GM12878 (cell line): ENCODE data around the gene GDAP2. TPM values are rescaled to one million over a fixed set of nuclear protein-coding genes. Genes with fewer than 3 reads are reported as not detected.

Experiments used
- ATAC-seq: fragments of 200-7000 bp; cut with Tn5 transposase; 3 replicates; pipeline ENCODE4 v1.9.1; 2020; ENCODE audit warnings: mild to moderate bottlenecking, moderate library complexity
- BruUV-seq: library from RNA; stranded (reverse); fragments of 400-500 nt; replicated peaks from 2 replicates; lab custom pipeline; 2021; lab: Mats Ljungman, UMichigan
- CTCF ChIA-PET: fragments of 300-600 bp; sonication (Branson Sonifier 250); formaldehyde crosslinking; extraction: SDS; loops from one replicate; lab custom pipeline; 2021; ENCODE audit warnings: inconsistent platforms; lab: Yijun Ruan, JAX
- POLR2A ChIA-PET: fragments of 350-600 bp; formaldehyde crosslinking; extraction: SDS; loops from one replicate; lab custom pipeline; 2021; ENCODE audit warnings: inconsistent platforms; lab: Charles Lee
- RAD21 ChIA-PET: fragments of 300-600 bp; sonication (Branson Sonifier 250); formaldehyde crosslinking; loops from one replicate; lab custom pipeline; 2023; ENCODE audit warnings: antibody characterized with exemption; ENCODE audit not compliant: unreplicated experiment; lab: Charles Lee
- SMC1A ChIA-PET: fragments of 300-600 bp; sonication (Branson Sonifier 250); formaldehyde crosslinking; loops from one replicate; lab custom pipeline; 2023; ENCODE audit not compliant: unreplicated experiment, uncharacterized antibody; lab: Charles Lee
- DNase-seq: peaks from one replicate; pipeline ENCODE4 v3.0.0-alpha.2; 2011; ENCODE audit warnings: low read depth, low spot score
- FAIRE-seq: peaks from 3 replicates; lab custom pipeline; 2011; peaks lifted over from hg19 to GRCh38; lab: Jason Lieb, UNC
- H2AFZ ChIP-seq: 2 replicates; pipeline ENCODE4 v1.6.0; 2011; ENCODE audit warnings: low read depth, low read length, control low read depth; ENCODE audit not compliant: control insufficient read depth
- H3K27ac ChIP-seq: 2 replicates; pipeline ENCODE4 v1.5.1; 2011; ENCODE audit warnings: control low read depth; ENCODE audit not compliant: control insufficient read depth, insufficient read depth
- H3K27me3 ChIP-seq, 2 experiments: replicated peaks in 1 of 2; 2 replicates each; pipeline versions ENCODE4 v1.6.0 to v1.6.1; 2011; ENCODE audit warnings: low read length in 1 of 2; ENCODE audit not compliant: control insufficient read depth in 2 of 2, insufficient read depth in 2 of 2
- H3K36me3 ChIP-seq, 2 experiments: 2 replicates each; pipeline ENCODE4 v1.5.1; 2011; ENCODE audit warnings: low read length in 1 of 2; ENCODE audit not compliant: control insufficient read depth in 2 of 2, insufficient read depth in 2 of 2
- H3K4me1 ChIP-seq: 2 replicates; pipeline ENCODE4 v1.6.1; 2011; ENCODE audit warnings: mild to moderate bottlenecking, low read length, moderate library complexity, mixed read lengths; ENCODE audit not compliant: control insufficient read depth, insufficient read depth
- H3K4me2 ChIP-seq: 2 replicates; pipeline ENCODE4 v1.6.0; 2011; ENCODE audit warnings: control low read depth; ENCODE audit not compliant: control insufficient read depth, insufficient read depth
- H3K4me3 ChIP-seq: fragments of 200-600 bp; sonication (generic); 2 replicates; pipeline ENCODE4 v1.5.1; 2016
- H3K79me2 ChIP-seq: 2 replicates; pipeline ENCODE4 v1.6.0; 2011; ENCODE audit warnings: low read length; ENCODE audit not compliant: control insufficient read depth, insufficient read depth
- H3K9ac ChIP-seq: 2 replicates; pipeline ENCODE4 v1.8.0; 2011; ENCODE audit warnings: low read length, control low read depth, mixed read lengths; ENCODE audit not compliant: control insufficient read depth, insufficient read depth
- H3K9me3 ChIP-seq: replicated peaks from 3 replicates; pipeline ENCODE4 v1.5.1; 2011; ENCODE audit warnings: mild to moderate bottlenecking, low read length; ENCODE audit not compliant: control insufficient read depth, insufficient read depth
- H4K20me1 ChIP-seq: 2 replicates; pipeline ENCODE4 v1.6.0; 2011; ENCODE audit not compliant: control insufficient read depth, insufficient read depth
- CREM ChIP-seq: IDR thresholded peaks from 2 replicates; pipeline ENCODE4 v1.6.1; 2014; ENCODE audit warnings: antibody characterized with exemption, low read depth
- CTCF ChIP-seq, 3 experiments: IDR thresholded peaks in 2 of 3; conservative IDR thresholded peaks in 1 of 3; 2 replicates each; pipeline ENCODE4 v1.5.1; 2011; ENCODE audit warnings: low read depth in 3 of 3, low read length in 3 of 3, mild to moderate bottlenecking in 3 of 3, control low read depth in 2 of 3, moderate library complexity in 2 of 3, inconsistent platforms in 1 of 3, mixed read lengths in 1 of 3; ENCODE audit not compliant: control insufficient read depth in 2 of 3, insufficient read depth in 1 of 3; ENCODE audit errors: extremely low read depth in 1 of 3
- EP300 ChIP-seq, 2 experiments: fragments of 150-350 bp in 1 of 2; IDR thresholded peaks; 2 replicates each; pipeline ENCODE4 v1.6.1; 2011 to 2012; ENCODE audit warnings: low read depth in 2 of 2, low read length in 2 of 2, borderline replicate concordance in 1 of 2, improper control_type of control experiment in 1 of 2, inconsistent platforms in 1 of 2; ENCODE audit not compliant: control insufficient read depth in 1 of 2
- HSF1 ChIP-seq: fragments of 150-350 bp; IDR thresholded peaks from 2 replicates; pipeline ENCODE4 v1.6.1; 2014; ENCODE audit warnings: mild to moderate bottlenecking, low read depth, low read length
- JUNB ChIP-seq: IDR thresholded peaks from 2 replicates; pipeline ENCODE4 v1.6.1; 2016; ENCODE audit warnings: antibody characterized with exemption, mild to moderate bottlenecking
- NFIC ChIP-seq: IDR thresholded peaks from 2 replicates; pipeline ENCODE4 v1.6.1; 2012; ENCODE audit warnings: low read depth, mild to moderate bottlenecking, inconsistent platforms, low read length, moderate library complexity
- POLR2AphosphoS5 ChIP-seq: IDR thresholded peaks from 2 replicates; pipeline ENCODE4 v1.6.1; 2011; ENCODE audit warnings: mild to moderate bottlenecking, low read length, inconsistent platforms
- RAD51 ChIP-seq: fragments of 450-650 bp; IDR thresholded peaks from 2 replicates; pipeline ENCODE4 v1.6.1; 2016; ENCODE audit warnings: moderate library complexity, mild to moderate bottlenecking, inconsistent platforms
- SMAD5 ChIP-seq: IDR thresholded peaks from 2 replicates; pipeline ENCODE4 v1.6.1; 2016; ENCODE audit warnings: antibody characterized with exemption, low read depth
- WGBS: methylation state at CpG from one replicate; pipeline ENCODE4 v1.1.6; 2016; ENCODE audit warnings: low lambda C conversion rate; ENCODE audit not compliant: insufficient replicate concordance, insufficient coverage; ENCODE audit errors: missing lambda C conversion rate; 5-methylcytosine and 5-hydroxymethylcytosine counted together
- in situ Hi-C: fragments of 300-500 bp; cut with MboI; formaldehyde crosslinking; loops from 9 replicates; pipeline ENCODE4 v1.14.3; 2018; ENCODE audit warnings: mixed read lengths
- intact Hi-C: fragments of 100-400 bp; cut with micrococcal nuclease; formaldehyde crosslinking; loops from one replicate; pipeline ENCODE4 v1.14.2; 2022; ENCODE audit not compliant: unreplicated experiment
- polyA plus RNA-seq, 11 experiments: library from polyadenylated mRNA; depleted of rRNA in 4 of 11; unstranded in 6 of 11; stranded (reverse) in 5 of 11; fragments of >200 nt; fragmentation: Nextera tagmentation in 4 of 11; fragmentation: Illumina TruSeq in 1 of 11; extraction: Ambion mirVana in 4 of 11; extraction: Trizol in 1 of 11; gene quantifications; 1 replicate in 1 of 11; 2 replicates in 10 of 11; pipeline versions ENCODE4 v1.2.1 to v1.2.3, GENCODE V29; 2011 to 2016; ENCODE audit warnings: inconsistent platforms in 2 of 11, missing spikeins in 2 of 11, low read depth in 1 of 11
- total RNA-seq, 4 experiments: library from RNA; depleted of rRNA in 3 of 4; stranded (reverse); fragments of >200 nt in 3 of 4; fragmentation: Illumina TruSeq in 1 of 4; extraction: Trizol in 1 of 4; gene quantifications; 2 replicates each; pipeline versions ENCODE4 v1.2.1 to v1.2.3, GENCODE V29; 2013 to 2021
- TF ChIP-seq, protein P1 (sequence below): IDR thresholded peaks from 2 replicates; pipeline ENCODE4 v1.6.1; 2011; ENCODE audit warnings: low read depth, mild to moderate bottlenecking, low read length, moderate library complexity, borderline replicate concordance; ENCODE audit errors: extremely low read depth
- TF ChIP-seq, protein P2 (sequence below): IDR thresholded peaks from 2 replicates; pipeline ENCODE4 v1.6.1; 2012; ENCODE audit warnings: low read depth, low read length, improper control_type of control experiment
- TF ChIP-seq, protein P3 (sequence below): fragments of 450-650 bp; IDR thresholded peaks from 2 replicates; pipeline ENCODE4 v1.6.1; 2017; ENCODE audit warnings: mild to moderate bottlenecking

The GDAP2 gene
- total and polyA plus RNA-seq, 10 of the 15 experiments (the other 5 are each of a cell fraction or from before 2014, with no cell fraction given): 2.6 to 19.2 (median 11.4) TPM

DNA sequence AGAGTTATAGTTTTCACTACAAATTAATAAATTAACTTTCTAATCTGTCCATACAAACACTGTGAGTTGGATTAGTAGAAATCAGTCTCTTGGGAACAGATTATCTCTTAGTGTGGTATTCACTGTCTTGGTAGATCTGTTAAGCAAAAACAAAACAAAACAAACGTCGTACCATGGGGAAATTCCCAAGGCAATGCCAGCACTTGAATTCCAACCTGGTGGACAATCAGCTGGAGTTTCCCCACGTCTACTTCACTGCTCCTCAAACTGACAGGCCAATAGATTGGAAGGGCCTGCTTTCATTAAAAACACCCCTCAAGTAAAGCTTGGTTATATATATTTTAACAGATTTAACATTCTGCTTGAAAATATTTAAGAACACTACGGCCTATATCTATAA, 31.9 kb downstream of the GDAP2 start:
- Histone ChIP-seq H3K27me3 (no peaks in the 10 kb centered on the region), H2AFZ (no peak overlapping the region), H3K4me1 (no peaks in the 10 kb centered on the region), H3K9ac (no peak overlapping the region), H3K36me3 (peaks cover 0 to 10% of the 10 kb centered on the region in 2 experiments; a peak in 3 of 4 replicates), H4K20me1 (no peaks in the 10 kb centered on the region), H3K27ac (no peak overlapping the region), H3K9me3 (no peaks in the 10 kb centered on the region), H3K4me2 (no peak overlapping the region), H3K4me3 (no peak overlapping the region), H3K79me2 (no peaks in the 10 kb centered on the region)
- ChIA-PET RAD21 (no interaction called here), SMC1A (no interaction called here), CTCF (interaction anchor here (6.9 kb wide), 1 partner anchor 363 kb away, joined by 54 read pairs; no protein-coding TSS in a partner anchor), POLR2A (no interaction called here)
- intact Hi-C loops: loop anchor here (5.0 kb wide), 3 partner anchors 80 to 385 kb away; no protein-coding TSS in a partner anchor
- DNase-seq: no peak
- no TSS peak for BruUV-seq
- in situ Hi-C loops: loop anchor here (10.0 kb wide), 1 partner anchor 363 kb away; no protein-coding TSS in a partner anchor
- FAIRE-seq: no peak
- ATAC-seq: no peak
- TF ChIP-seq, protein P1, sequence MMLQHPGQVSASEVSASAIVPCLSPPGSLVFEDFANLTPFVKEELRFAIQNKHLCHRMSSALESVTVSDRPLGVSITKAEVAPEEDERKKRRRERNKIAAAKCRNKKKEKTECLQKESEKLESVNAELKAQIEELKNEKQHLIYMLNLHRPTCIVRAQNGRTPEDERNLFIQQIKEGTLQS: no peak
- TF ChIP-seq CREM (no peak), JUNB (no peak), POLR2AphosphoS5 (no peak), EP300 (IDR thresholded peaks at IDR 0.05; ENCODE audit: borderline replicate concordance in 1 of 2, control insufficient read depth in 1 of 2, low read depth in 2 of 2, low read length in 2 of 2) (no peak), CTCF (IDR thresholded peaks at IDR 0.05 in 2 of 3, conservative IDR thresholded peaks at IDR 0.05 in 1 of 3; ENCODE audit: control insufficient read depth in 2 of 3, extremely low read depth in 1 of 3, insufficient read depth in 1 of 3, low read depth in 3 of 3, low read length in 3 of 3) (no peak), NFIC (no peak), RAD51 (no peak), HSF1 (no peak), SMAD5 (no peak)
- TF ChIP-seq, protein P2, sequence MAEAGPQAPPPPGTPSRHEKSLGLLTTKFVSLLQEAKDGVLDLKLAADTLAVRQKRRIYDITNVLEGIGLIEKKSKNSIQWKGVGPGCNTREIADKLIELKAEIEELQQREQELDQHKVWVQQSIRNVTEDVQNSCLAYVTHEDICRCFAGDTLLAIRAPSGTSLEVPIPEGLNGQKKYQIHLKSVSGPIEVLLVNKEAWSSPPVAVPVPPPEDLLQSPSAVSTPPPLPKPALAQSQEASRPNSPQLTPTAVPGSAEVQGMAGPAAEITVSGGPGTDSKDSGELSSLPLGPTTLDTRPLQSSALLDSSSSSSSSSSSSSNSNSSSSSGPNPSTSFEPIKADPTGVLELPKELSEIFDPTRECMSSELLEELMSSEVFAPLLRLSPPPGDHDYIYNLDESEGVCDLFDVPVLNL: no peak
- TF ChIP-seq, protein P3, sequence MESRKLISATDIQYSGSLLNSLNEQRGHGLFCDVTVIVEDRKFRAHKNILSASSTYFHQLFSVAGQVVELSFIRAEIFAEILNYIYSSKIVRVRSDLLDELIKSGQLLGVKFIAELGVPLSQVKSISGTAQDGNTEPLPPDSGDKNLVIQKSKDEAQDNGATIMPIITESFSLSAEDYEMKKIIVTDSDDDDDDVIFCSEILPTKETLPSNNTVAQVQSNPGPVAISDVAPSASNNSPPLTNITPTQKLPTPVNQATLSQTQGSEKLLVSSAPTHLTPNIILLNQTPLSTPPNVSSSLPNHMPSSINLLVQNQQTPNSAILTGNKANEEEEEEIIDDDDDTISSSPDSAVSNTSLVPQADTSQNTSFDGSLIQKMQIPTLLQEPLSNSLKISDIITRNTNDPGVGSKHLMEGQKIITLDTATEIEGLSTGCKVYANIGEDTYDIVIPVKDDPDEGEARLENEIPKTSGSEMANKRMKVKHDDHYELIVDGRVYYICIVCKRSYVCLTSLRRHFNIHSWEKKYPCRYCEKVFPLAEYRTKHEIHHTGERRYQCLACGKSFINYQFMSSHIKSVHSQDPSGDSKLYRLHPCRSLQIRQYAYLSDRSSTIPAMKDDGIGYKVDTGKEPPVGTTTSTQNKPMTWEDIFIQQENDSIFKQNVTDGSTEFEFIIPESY: no peak
- WGBS: 44% methylated on average over 4 of the region's 4 CpGs
